Loucy (cell line): ENCODE results near the gene KRT33A.

Experiments
- H2AFZ ChIP-seq: fragments of 200-600 bp; sonication (generic); 2 replicates; pipeline ENCODE4 v1.6.0; 2016; ENCODE audit warnings: antibody characterized with exemption, mild to moderate bottlenecking, low read length, moderate library complexity
- H3F3A ChIP-seq: fragments of 200-600 bp; 2 replicates; pipeline ENCODE4 v1.6.0; 2016; ENCODE audit warnings: antibody characterized with exemption, low read depth, mild to moderate bottlenecking
- H3K27me3 ChIP-seq: fragments of 200-600 bp; sonication (generic); 2 replicates; pipeline ENCODE4 v1.6.1; 2014; ENCODE audit warnings: low read length, mild to moderate bottlenecking; ENCODE audit not compliant: insufficient read depth, poor library complexity, severe bottlenecking
- H3K36me3 ChIP-seq: fragments of 200-600 bp; sonication (generic); 2 replicates; pipeline ENCODE4 v1.6.1; 2016; ENCODE audit warnings: low read length; ENCODE audit not compliant: insufficient read depth
- H3K4me1 ChIP-seq: fragments of 200-600 bp; sonication (generic); 2 replicates; pipeline ENCODE4 v1.5.1; 2014; ENCODE audit warnings: low read length, mild to moderate bottlenecking; ENCODE audit not compliant: insufficient read depth, poor library complexity, severe bottlenecking
- H3K4me2 ChIP-seq: fragments of 200-600 bp; sonication (generic); 2 replicates; pipeline ENCODE4 v1.6.0; 2014; ENCODE audit warnings: antibody characterized with exemption, low read length, low read depth, mild to moderate bottlenecking; ENCODE audit not compliant: poor library complexity, severe bottlenecking
- H3K4me3 ChIP-seq: fragments of 200-600 bp; sonication (generic); 2 replicates; pipeline ENCODE4 v1.5.1; 2014; ENCODE audit warnings: low read length, mild to moderate bottlenecking, mixed read lengths; ENCODE audit not compliant: poor library complexity, severe bottlenecking
- H3K79me2 ChIP-seq: fragments of 200-600 bp; sonication (generic); 2 replicates; pipeline ENCODE4 v1.6.1; 2014; ENCODE audit warnings: low read length; ENCODE audit not compliant: insufficient read depth
- H3K9ac ChIP-seq: fragments of 200-600 bp; sonication (generic); 2 replicates; pipeline ENCODE4 v1.6.0; 2014; ENCODE audit warnings: mild to moderate bottlenecking, low read depth, low read length, moderate library complexity; ENCODE audit not compliant: poor library complexity, severe bottlenecking
- H3K9me2 ChIP-seq: fragments of 200-600 bp; sonication (generic); replicated peaks from 2 replicates; pipeline ENCODE4 v1.6.1; 2016; ENCODE audit warnings: low read depth, low read length, mixed read lengths
- H3K9me3 ChIP-seq: fragments of 200-600 bp; sonication (generic); 2 replicates; pipeline ENCODE4 v1.6.1; 2014; ENCODE audit warnings: mild to moderate bottlenecking, antibody characterized with exemption, low read length, low read depth; ENCODE audit not compliant: insufficient read depth
- H4K20me1 ChIP-seq: fragments of 200-600 bp; sonication (generic); 2 replicates; pipeline ENCODE4 v1.6.0; 2014; ENCODE audit warnings: antibody characterized with exemption, low read length, mild to moderate bottlenecking; ENCODE audit not compliant: insufficient read depth, poor library complexity, severe bottlenecking
- EZH2phosphoT487 ChIP-seq: fragments of 200-600 bp; IDR thresholded peaks from 2 replicates; pipeline ENCODE4 v1.6.1; 2018; ENCODE audit warnings: antibody characterized with exemption, mild to moderate bottlenecking, moderate library complexity, borderline replicate concordance
- TF ChIP-seq, protein P1 (sequence below): fragments of 200-600 bp; sonication (generic); conservative IDR thresholded peaks from 2 replicates; pipeline ENCODE4 v1.5.1; 2014; ENCODE audit warnings: mild to moderate bottlenecking, antibody characterized with exemption, low read length

The KRT33A gene

DNA sequence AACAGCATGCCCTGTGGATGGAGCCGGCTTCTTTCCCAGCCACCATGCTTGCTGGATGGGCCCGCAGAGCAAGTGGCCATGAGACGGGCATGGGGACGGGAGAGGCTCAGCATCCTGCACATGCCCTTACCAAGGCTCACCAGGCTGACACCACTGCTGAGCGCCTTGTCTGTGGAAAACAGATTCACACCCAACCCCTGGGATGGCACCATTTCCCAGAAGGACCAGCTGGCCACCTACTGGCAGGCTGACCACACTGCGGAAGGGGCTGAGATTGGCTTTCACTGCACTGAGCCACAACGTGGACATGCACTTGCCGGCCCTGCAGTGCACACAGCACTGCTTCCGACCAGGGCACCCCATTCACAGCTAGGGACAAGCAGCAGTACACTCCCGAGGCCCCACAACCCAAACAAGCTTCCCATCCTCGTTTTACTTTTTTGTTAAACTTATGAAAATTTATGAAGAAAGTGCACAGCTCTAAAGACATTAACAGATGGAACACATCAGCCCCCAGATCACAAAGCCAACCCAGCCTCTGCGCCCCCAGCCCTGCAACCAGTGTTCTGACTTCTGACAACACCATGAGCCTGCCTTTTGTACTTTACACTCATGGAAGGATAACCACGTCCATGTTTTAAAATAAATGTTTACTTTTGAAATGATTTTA lies 21.2 kb downstream of the KRT33A start:
- Histone ChIP-seq H3K27me3 (no peaks in the 10 kb centered on the region), H3K4me1 (no peaks in the 10 kb centered on the region), H3K4me2 (no peak overlapping the region), H3K9me3 (no peaks in the 10 kb centered on the region), H3K4me3 (no peak overlapping the region), H3K9ac (no peak overlapping the region), H3K79me2 (no peaks in the 10 kb centered on the region), H3K36me3 (no peaks in the 10 kb centered on the region), H3F3A (no peaks in the 10 kb centered on the region), H4K20me1 (no peaks in the 10 kb centered on the region), H2AFZ (no peak overlapping the region), H3K9me2 (no peaks in the 10 kb centered on the region)
- TF ChIP-seq, protein P1, sequence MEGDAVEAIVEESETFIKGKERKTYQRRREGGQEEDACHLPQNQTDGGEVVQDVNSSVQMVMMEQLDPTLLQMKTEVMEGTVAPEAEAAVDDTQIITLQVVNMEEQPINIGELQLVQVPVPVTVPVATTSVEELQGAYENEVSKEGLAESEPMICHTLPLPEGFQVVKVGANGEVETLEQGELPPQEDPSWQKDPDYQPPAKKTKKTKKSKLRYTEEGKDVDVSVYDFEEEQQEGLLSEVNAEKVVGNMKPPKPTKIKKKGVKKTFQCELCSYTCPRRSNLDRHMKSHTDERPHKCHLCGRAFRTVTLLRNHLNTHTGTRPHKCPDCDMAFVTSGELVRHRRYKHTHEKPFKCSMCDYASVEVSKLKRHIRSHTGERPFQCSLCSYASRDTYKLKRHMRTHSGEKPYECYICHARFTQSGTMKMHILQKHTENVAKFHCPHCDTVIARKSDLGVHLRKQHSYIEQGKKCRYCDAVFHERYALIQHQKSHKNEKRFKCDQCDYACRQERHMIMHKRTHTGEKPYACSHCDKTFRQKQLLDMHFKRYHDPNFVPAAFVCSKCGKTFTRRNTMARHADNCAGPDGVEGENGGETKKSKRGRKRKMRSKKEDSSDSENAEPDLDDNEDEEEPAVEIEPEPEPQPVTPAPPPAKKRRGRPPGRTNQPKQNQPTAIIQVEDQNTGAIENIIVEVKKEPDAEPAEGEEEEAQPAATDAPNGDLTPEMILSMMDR = peak; percentile 75
- TF ChIP-seq EZH2phosphoT487 = no peak

DNA sequence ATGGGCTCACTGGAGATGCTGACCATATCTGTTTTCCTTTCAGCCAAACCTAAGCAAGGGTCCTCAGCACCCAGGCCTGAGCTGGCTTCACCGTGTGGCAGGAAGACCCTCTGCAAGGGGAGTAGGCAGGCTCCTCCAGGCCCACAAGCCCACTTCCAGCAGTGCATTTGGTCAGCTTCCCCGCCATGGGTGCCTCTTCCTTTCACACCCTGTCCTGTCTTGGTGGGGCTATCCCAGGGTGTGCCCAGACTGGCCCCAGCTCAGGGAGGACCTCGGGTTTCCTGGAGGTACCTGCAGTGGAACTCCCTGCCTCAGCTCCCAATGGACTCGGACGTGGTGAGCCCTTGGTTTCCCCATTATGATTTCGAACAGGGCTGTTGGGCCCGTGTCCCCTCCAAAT lies 22.4 kb downstream of the KRT33A start:
- Histone ChIP-seq H4K20me1 (no peaks in the 10 kb centered on the region), H3K9me2 (no peaks in the 10 kb centered on the region), H3K79me2 (no peaks in the 10 kb centered on the region), H3K36me3 (no peaks in the 10 kb centered on the region), H3K4me1 (no peaks in the 10 kb centered on the region), H3K9me3 (no peaks in the 10 kb centered on the region), H3F3A (no peaks in the 10 kb centered on the region), H3K9ac (no peak overlapping the region), H3K4me3 (no peak overlapping the region), H3K4me2 (no peak overlapping the region), H3K27me3 (no peaks in the 10 kb centered on the region), H2AFZ (no peak overlapping the region)
- no peak for TF ChIP-seq EZH2phosphoT487
- TF ChIP-seq, protein P1 = no peak

DNA sequence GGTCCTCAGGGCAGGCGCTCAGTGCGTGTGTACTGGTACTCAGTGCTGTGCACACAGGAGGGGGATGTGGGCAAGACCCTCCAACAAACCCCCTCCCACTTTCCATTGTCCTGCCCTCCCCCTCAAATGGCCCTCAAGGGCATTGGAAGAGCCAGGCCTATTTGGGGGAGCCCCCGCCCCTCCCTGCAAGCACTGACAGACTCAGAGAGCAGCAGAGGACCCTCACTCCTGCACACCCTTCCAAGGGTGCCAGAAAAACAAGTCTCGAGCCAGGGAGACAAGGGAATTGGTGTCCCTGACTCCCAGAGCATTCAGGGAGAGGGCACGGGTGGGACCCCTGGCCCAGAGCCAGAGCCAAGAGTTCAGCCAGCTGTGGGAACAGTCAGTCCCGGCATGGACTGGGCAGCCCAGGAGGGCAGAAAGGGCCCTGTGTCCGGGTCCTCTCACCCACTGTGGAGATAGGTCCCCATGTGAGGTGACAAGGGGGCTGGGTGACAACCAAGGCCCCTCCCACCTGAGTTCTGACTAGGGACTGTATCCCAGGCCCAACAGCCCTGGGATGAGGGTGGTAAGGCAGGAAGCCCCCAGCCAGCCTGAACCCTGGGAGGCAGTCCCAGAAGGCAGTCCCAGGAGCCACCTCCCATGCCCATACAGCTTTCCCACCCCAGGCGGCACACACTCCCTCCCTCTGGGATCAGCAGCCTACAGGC lies 23.1 kb downstream of the KRT33A start:
- no peaks in the 10 kb centered on the region for H3K79me2 ChIP-seq
- no peaks in the 10 kb centered on the region for H3K9me2 ChIP-seq
- no peaks in the 10 kb centered on the region for H3K27me3 ChIP-seq
- no peak overlapping the region for H3K4me3 ChIP-seq
- H3K9me3 ChIP-seq = no peaks in the 10 kb centered on the region
- H2AFZ ChIP-seq = no peak overlapping the region
- H4K20me1 ChIP-seq = no peaks in the 10 kb centered on the region
- no peaks in the 10 kb centered on the region for H3F3A ChIP-seq
- TF ChIP-seq, protein P1 = no peak
- TF ChIP-seq EZH2phosphoT487 = no peak
- no peak overlapping the region for H3K9ac ChIP-seq
- H3K36me3 ChIP-seq = no peaks in the 10 kb centered on the region
- H3K4me1 ChIP-seq = no peaks in the 10 kb centered on the region
- H3K4me2 ChIP-seq = no peak overlapping the region
